SK-N-SH treated with all-trans-retinoic acid at 6 μM for 48 hours (cell line): Measurements from ENCODE around the gene APOO.
"Not testable (repeated sequence)": the region's sequence is repeated elsewhere in the genome, so short reads cannot be mapped to it uniquely, and the experiment has no call there.

Experiments used
- ATAC-seq: fragments of 200-7000 bp; cut with Tn5 transposase; 3 replicates; pipeline ENCODE4 v1.9.1; 2020; ENCODE audit warnings: mild to moderate bottlenecking, moderate library complexity
- ARNTL ChIP-seq: fragments of 450-650 bp; formaldehyde crosslinking; IDR thresholded peaks from 2 replicates; pipeline ENCODE4 v1.5.0; 2020; ENCODE audit warnings: low read depth, mild to moderate bottlenecking, moderate library complexity, borderline replicate concordance
- CSDC2 ChIP-seq: fragments of 250-450 bp; sonication (Bioruptor Pico); IDR thresholded peaks from 2 replicates; pipeline ENCODE4 v1.5.0; 2020; ENCODE audit warnings: mild to moderate bottlenecking, moderate library complexity
- ESRRG ChIP-seq: fragments of 250-450 bp; sonication (Bioruptor Pico); IDR thresholded peaks from 2 replicates; pipeline ENCODE4 v1.6.1; 2021; ENCODE audit warnings: mild to moderate bottlenecking
- ISL1 ChIP-seq: fragments of 250-450 bp; sonication (Bioruptor Pico); IDR thresholded peaks from 2 replicates; pipeline ENCODE4 v2.1.2; 2022; ENCODE audit warnings: mild to moderate bottlenecking, moderate library complexity
- OSR1 ChIP-seq: fragments of 250-450 bp; sonication (Bioruptor Pico); IDR thresholded peaks from 2 replicates; pipeline ENCODE4 v1.8.0; 2022; ENCODE audit warnings: moderate library complexity, mild to moderate bottlenecking, inconsistent platforms
- PPARA ChIP-seq: fragments of 250-450 bp; sonication (Bioruptor Pico); IDR thresholded peaks from 2 replicates; pipeline ENCODE4 v1.5.0; 2020; ENCODE audit warnings: mild to moderate bottlenecking, borderline replicate concordance
- SNAI2 ChIP-seq: fragments of 250-450 bp; sonication (Bioruptor Pico); IDR thresholded peaks from 2 replicates; pipeline ENCODE4 v1.5.0; 2020; ENCODE audit warnings: mild to moderate bottlenecking, moderate library complexity
- ZC3H10 ChIP-seq: fragments of 250-450 bp; sonication (Bioruptor Pico); IDR thresholded peaks from 2 replicates; pipeline ENCODE4 v1.5.1; 2021; ENCODE audit warnings: mild to moderate bottlenecking, moderate library complexity
- ZFP3 ChIP-seq: fragments of 250-450 bp; sonication (Bioruptor Pico); IDR thresholded peaks from 2 replicates; pipeline ENCODE4 v1.5.0; 2020; ENCODE audit warnings: mild to moderate bottlenecking, moderate library complexity
- ZFP30 ChIP-seq: fragments of 450-650 bp; formaldehyde crosslinking; IDR thresholded peaks from 2 replicates; pipeline ENCODE4 v1.5.0; 2022; ENCODE audit warnings: mild to moderate bottlenecking, moderate library complexity
- ZNF70 ChIP-seq: fragments of 450-650 bp; formaldehyde crosslinking; IDR thresholded peaks from 2 replicates; pipeline ENCODE4 v1.5.0; 2020; ENCODE audit warnings: mild to moderate bottlenecking, moderate library complexity
- ZNF8 ChIP-seq: fragments of 450-650 bp; formaldehyde crosslinking; IDR thresholded peaks from 2 replicates; pipeline ENCODE4 v1.5.0; 2020; ENCODE audit warnings: mild to moderate bottlenecking, moderate library complexity
- TF ChIP-seq, protein P1 (sequence below): fragments of 250-450 bp; sonication (Bioruptor Pico); IDR thresholded peaks from 2 replicates; pipeline ENCODE4 v1.8.0; 2021; ENCODE audit warnings: low read depth, mild to moderate bottlenecking, moderate library complexity, borderline replicate concordance
- TF ChIP-seq, protein P2 (sequence below): fragments of 250-450 bp; sonication (Bioruptor Pico); IDR thresholded peaks from 2 replicates; pipeline ENCODE4 v1.5.1; 2020; ENCODE audit warnings: low read depth, mild to moderate bottlenecking, moderate library complexity
- TF ChIP-seq, protein P3 (sequence below): fragments of 250-450 bp; sonication (Bioruptor Pico); IDR thresholded peaks from 2 replicates; pipeline ENCODE4 v1.5.1; 2021; ENCODE audit warnings: mild to moderate bottlenecking, moderate library complexity
- TF ChIP-seq, protein P4 (sequence below): fragments of 250-450 bp; sonication (Bioruptor Pico); IDR thresholded peaks from 2 replicates; pipeline ENCODE4 v1.5.0; 2020; ENCODE audit warnings: mild to moderate bottlenecking, moderate library complexity
- TF ChIP-seq, protein P5 (sequence below): fragments of 250-450 bp; sonication (Bioruptor Pico); IDR thresholded peaks from 2 replicates; pipeline ENCODE4 v1.8.0; 2020; ENCODE audit warnings: mild to moderate bottlenecking, moderate library complexity, borderline replicate concordance

Gene APOO

DNA sequence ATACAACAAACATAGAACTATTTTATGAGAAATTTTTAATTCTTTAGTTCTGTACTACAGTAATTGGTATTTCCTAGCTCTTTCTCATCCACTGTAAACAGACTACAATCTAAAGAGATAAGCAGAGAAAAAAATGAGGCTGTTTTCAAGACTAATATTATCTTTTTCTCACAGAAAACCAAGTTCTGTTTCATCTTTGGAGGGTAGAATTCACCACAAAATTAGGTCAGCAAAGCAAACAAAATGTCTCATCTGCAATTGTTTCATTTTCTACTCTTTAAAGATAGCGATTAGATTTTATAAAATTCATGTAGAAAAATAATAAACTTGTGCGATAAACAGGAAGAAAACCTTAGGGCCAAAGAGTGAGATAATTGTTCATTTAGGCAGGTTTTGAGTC lies 10.8 kb downstream of the APOO start (continued):
- no peak for TF ChIP-seq ISL1 (CRISPR knock-in tag)

DNA sequence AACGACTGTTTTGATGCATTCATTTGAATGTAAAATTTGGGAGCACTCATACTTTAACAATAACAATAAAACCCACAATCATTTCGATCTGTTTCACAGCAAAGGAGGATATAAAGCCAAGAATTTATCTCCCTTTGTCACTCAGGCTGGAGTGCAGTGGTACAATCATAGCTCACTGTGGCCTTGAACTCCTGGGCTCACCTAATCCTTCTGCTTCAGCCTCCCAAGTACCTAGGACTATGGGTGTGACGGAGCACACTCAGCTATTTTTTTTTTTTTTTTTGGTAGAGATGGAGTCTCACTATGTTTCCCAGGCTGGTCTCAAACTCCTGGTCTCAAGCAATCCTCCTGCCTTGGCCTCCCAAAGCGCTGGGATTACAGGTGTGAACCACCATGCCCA lies 11.2 kb downstream of the APOO start:
- ATAC-seq: not testable (repeated sequence)

DNA sequence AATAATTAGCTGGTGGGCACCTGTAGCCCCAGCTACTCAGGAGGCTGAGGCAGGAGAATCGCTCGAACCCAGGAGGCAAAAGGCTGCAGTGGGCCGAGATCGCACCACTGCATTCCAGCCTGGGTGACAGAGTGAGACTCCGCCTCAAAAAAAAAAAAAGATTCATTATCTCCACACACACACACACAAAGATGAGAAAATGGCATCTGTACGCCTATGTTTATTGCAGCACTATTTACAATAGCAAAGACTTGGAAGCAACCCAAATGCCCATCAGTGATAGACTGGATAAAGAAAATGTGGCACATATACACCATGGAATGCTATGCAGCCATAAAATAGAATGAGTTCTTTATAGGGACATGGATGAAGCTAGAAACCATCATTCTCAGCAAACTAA lies 12.7 kb downstream of the APOO start:
- ATAC-seq: not testable (repeated sequence)

DNA sequence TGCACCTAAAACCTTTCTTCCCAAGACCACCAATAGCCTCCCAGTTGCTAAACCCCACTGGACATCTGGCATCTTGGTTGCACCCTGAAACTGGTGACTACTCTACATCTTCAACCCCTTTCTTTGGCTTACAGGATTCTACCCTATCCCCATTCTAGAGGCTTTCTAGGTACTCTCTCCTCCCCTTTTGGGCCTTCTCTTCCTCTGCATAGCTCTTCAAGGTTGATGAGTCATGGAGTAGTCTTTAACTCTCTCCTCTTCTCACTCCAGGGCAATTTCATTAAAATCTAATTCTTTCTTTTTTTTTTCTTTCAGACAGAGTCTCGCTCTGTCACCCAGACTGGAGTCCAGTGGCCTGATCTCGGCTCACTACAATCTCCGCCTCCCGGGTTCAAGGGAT lies 16.8 kb downstream of the APOO start:
- no peak for ATAC-seq

DNA sequence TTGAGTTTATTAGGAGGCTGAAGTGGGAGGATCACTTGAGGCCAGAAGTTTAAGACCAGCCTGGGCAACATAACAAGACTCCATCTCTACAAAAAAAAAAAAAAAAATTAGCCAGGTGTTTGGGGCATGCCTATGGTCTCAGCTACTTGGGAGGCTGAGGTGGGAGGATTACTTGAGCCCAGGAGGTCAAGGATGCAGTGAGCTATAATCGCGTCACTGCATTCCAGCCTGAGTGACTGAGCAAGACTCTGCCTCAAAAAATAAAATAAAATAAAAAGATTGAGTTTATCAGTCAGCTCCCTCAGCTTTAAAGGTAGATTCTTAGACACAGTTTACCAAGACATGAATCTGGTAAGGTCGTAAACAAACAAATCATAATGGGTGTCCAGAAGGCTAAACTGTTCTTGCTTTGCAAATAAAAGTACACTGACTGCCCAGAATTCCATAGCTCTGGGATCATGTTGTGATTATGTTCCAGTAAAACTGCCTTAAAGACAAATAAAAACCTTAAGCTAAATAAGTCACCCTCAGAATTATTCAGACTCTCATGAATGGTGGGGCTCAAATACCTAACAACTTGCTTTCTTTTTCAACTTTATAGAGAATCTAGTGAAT lies 18.7 kb downstream of the APOO start:
- ATAC-seq: peak; percentile 31; the same call in 2 of the 3 replicates
- TF ChIP-seq, protein P1, sequence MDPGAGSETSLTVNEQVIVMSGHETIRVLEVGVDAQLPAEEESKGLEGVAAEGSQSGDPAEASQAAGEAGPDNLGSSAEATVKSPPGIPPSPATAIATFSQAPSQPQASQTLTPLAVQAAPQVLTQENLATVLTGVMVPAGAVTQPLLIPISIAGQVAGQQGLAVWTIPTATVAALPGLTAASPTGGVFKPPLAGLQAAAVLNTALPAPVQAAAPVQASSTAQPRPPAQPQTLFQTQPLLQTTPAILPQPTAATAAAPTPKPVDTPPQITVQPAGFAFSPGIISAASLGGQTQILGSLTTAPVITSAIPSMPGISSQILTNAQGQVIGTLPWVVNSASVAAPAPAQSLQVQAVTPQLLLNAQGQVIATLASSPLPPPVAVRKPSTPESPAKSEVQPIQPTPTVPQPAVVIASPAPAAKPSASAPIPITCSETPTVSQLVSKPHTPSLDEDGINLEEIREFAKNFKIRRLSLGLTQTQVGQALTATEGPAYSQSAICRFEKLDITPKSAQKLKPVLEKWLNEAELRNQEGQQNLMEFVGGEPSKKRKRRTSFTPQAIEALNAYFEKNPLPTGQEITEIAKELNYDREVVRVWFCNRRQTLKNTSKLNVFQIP (CRISPR knock-in tag): no peak
- TF ChIP-seq ZNF70 (CRISPR knock-in tag) (no peak), PPARA (CRISPR knock-in tag) (no peak), SNAI2 (CRISPR knock-in tag) (no peak), ISL1 (CRISPR knock-in tag) (no peak), ZC3H10 (CRISPR knock-in tag) (no peak)
- TF ChIP-seq, protein P2, sequence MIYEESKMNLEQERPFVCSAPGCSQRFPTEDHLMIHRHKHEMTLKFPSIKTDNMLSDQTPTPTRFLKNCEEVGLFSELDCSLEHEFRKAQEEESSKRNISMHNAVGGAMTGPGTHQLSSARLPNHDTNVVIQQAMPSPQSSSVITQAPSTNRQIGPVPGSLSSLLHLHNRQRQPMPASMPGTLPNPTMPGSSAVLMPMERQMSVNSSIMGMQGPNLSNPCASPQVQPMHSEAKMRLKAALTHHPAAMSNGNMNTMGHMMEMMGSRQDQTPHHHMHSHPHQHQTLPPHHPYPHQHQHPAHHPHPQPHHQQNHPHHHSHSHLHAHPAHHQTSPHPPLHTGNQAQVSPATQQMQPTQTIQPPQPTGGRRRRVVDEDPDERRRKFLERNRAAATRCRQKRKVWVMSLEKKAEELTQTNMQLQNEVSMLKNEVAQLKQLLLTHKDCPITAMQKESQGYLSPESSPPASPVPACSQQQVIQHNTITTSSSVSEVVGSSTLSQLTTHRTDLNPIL (CRISPR knock-in tag): no peak

More for the DNA sequence above, 16.8 kb downstream of the APOO start:
- TF ChIP-seq ZC3H10 (CRISPR knock-in tag): no peak
- no peak for TF ChIP-seq OSR1 (CRISPR knock-in tag)
- no peak for TF ChIP-seq ARNTL (CRISPR knock-in tag)
- TF ChIP-seq, all 23 proteins: peak for 0

DNA sequence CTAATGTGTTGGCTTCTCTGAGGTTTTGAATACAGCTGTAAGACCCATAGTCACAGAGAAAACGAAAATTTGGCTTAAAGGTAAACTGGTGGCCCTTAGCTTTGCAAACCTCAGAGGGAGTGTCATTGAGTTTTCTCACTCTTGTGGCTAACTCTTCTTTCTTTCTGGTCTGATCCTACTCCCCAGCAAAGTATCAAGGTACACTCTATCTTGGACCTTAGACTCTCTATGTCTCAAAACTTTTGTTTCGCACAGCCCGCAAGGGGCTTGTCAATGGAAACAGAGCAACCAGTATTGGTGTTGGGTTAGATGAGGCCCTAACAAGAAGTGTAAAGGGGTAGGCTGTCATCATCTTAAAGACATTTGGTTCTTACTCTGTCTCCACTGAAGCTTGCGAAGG lies 19.8 kb downstream of the APOO start:
- no peak for ATAC-seq
- no peak for TF ChIP-seq ISL1 (CRISPR knock-in tag)
- TF ChIP-seq ARNTL (CRISPR knock-in tag): no peak
- TF ChIP-seq ZNF70 (CRISPR knock-in tag): no peak
- TF ChIP-seq, protein P3, sequence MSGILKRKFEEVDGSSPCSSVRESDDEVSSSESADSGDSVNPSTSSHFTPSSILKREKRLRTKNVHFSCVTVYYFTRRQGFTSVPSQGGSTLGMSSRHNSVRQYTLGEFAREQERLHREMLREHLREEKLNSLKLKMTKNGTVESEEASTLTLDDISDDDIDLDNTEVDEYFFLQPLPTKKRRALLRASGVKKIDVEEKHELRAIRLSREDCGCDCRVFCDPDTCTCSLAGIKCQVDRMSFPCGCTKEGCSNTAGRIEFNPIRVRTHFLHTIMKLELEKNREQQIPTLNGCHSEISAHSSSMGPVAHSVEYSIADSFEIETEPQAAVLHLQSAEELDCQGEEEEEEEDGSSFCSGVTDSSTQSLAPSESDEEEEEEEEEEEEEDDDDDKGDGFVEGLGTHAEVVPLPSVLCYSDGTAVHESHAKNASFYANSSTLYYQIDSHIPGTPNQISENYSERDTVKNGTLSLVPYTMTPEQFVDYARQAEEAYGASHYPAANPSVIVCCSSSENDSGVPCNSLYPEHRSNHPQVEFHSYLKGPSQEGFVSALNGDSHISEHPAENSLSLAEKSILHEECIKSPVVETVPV (CRISPR knock-in tag): no peak
- no peak for TF ChIP-seq ZC3H10 (CRISPR knock-in tag)
- TF ChIP-seq OSR1 (CRISPR knock-in tag): no peak
- TF ChIP-seq PPARA (CRISPR knock-in tag): no peak
- no peak for TF ChIP-seq ZFP3 (CRISPR knock-in tag)
- TF ChIP-seq ESRRG (CRISPR knock-in tag): no peak
- no peak for TF ChIP-seq ZFP30 (CRISPR knock-in tag)
- TF ChIP-seq ZNF8 (CRISPR knock-in tag): no peak
- no peak for TF ChIP-seq CSDC2

DNA sequence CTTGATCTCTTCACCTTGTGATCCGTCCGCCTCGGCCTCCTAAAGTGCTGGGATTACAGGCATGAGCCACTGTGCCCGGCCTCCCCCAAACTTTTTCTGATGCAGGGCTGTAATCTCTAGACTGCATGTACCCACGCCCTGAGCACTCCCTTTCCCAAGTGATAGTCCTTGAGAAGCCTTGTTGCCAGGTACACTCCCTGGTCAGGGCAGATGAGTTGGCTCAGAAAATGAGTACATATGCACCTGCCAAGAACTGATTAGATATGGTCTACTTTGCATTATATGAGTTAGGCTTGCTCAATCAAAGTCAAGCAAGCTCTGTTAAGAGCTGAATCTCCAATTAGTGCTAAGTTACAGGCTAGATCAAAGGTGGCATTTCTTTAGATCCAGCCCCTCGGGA lies 20.3 kb downstream of the APOO start:
- TF ChIP-seq, protein P4, sequence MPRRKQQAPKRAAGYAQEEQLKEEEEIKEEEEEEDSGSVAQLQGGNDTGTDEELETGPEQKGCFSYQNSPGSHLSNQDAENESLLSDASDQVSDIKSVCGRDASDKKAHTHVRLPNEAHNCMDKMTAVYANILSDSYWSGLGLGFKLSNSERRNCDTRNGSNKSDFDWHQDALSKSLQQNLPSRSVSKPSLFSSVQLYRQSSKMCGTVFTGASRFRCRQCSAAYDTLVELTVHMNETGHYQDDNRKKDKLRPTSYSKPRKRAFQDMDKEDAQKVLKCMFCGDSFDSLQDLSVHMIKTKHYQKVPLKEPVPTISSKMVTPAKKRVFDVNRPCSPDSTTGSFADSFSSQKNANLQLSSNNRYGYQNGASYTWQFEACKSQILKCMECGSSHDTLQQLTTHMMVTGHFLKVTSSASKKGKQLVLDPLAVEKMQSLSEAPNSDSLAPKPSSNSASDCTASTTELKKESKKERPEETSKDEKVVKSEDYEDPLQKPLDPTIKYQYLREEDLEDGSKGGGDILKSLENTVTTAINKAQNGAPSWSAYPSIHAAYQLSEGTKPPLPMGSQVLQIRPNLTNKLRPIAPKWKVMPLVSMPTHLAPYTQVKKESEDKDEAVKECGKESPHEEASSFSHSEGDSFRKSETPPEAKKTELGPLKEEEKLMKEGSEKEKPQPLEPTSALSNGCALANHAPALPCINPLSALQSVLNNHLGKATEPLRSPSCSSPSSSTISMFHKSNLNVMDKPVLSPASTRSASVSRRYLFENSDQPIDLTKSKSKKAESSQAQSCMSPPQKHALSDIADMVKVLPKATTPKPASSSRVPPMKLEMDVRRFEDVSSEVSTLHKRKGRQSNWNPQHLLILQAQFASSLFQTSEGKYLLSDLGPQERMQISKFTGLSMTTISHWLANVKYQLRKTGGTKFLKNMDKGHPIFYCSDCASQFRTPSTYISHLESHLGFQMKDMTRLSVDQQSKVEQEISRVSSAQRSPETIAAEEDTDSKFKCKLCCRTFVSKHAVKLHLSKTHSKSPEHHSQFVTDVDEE (CRISPR knock-in tag): no peak
- TF ChIP-seq, protein P5, sequence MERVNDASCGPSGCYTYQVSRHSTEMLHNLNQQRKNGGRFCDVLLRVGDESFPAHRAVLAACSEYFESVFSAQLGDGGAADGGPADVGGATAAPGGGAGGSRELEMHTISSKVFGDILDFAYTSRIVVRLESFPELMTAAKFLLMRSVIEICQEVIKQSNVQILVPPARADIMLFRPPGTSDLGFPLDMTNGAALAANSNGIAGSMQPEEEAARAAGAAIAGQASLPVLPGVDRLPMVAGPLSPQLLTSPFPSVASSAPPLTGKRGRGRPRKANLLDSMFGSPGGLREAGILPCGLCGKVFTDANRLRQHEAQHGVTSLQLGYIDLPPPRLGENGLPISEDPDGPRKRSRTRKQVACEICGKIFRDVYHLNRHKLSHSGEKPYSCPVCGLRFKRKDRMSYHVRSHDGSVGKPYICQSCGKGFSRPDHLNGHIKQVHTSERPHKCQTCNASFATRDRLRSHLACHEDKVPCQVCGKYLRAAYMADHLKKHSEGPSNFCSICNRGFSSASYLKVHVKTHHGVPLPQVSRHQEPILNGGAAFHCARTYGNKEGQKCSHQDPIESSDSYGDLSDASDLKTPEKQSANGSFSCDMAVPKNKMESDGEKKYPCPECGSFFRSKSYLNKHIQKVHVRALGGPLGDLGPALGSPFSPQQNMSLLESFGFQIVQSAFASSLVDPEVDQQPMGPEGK (CRISPR knock-in tag): no peak
- no peak for TF ChIP-seq SNAI2 (CRISPR knock-in tag)
- ATAC-seq: no peak
